ENCODE data around the gene KDM3A. TPM values are rescaled to one million over a fixed set of nuclear protein-coding genes. Genes with fewer than 3 reads are reported as not detected.

KDM3A gene
- total RNA-seq, 1 donor from 2014 or later: 51.2 TPM

DNA sequence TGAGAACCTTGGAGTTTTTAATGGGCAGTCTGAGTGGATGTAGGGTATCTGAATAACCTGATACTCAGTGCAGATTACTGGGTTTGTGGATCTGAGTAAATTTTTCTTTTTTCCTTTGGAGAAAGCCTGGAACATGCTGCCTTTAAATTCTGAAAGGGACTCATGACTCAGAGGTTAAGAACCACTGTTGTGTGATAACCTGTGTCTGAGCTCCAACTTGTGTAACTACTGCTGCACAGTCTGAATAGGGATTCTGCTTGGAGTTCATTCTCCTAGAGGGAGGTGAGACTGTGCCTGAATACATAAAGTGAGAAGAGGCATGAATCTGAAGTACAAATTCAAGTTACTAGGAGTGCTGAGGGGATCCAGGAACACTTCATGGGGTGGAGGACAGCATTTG, 36.2 kb downstream of the KDM3A start:
- H3K36me3 Mint-ChIP-seq (ENCODE audit: low read depth): peaks cover 15% of the 10 kb centered on the region

DNA sequence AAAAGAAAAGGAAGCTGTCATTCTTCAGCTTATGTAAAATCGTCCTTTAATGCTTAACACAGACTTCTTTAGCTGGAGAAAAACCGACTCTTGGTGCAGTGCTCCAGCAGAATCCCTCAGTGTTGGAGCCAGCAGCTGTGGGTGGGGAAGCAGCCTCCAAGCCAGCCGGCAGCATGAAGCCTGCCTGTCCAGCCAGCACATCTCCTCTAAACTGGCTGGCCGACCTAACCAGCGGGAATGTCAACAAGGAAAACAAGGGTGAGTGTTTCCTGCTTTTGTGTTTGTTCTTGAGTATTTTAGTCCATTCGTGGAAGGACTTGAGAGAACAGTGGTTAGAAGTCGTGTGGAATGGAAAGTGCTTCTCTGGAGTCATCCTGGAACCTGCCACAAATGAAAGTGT, 38.9 kb downstream of the KDM3A start:
- no peaks in the 10 kb centered on the region for H3K9me3 Mint-ChIP-seq
- no peaks in the 10 kb centered on the region for H3K4me1 Mint-ChIP-seq
- no peaks in the 10 kb centered on the region for H3K27me3 Mint-ChIP-seq (ENCODE audit: low read depth)
- no peak overlapping the region for H3K4me3 Mint-ChIP-seq
- no peak overlapping the region for H3K27ac Mint-ChIP-seq (ENCODE audit: unreplicated experiment)
- DNase-seq (ENCODE audit: low read depth, low spot score): no peak
- H3K36me3 Mint-ChIP-seq (ENCODE audit: low read depth): peaks cover 17% of the 10 kb centered on the region
- TF ChIP-seq, protein P1, sequence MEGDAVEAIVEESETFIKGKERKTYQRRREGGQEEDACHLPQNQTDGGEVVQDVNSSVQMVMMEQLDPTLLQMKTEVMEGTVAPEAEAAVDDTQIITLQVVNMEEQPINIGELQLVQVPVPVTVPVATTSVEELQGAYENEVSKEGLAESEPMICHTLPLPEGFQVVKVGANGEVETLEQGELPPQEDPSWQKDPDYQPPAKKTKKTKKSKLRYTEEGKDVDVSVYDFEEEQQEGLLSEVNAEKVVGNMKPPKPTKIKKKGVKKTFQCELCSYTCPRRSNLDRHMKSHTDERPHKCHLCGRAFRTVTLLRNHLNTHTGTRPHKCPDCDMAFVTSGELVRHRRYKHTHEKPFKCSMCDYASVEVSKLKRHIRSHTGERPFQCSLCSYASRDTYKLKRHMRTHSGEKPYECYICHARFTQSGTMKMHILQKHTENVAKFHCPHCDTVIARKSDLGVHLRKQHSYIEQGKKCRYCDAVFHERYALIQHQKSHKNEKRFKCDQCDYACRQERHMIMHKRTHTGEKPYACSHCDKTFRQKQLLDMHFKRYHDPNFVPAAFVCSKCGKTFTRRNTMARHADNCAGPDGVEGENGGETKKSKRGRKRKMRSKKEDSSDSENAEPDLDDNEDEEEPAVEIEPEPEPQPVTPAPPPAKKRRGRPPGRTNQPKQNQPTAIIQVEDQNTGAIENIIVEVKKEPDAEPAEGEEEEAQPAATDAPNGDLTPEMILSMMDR (conservative IDR thresholded peaks at IDR 0.05): no peak

More for the DNA sequence above, 36.2 kb downstream of the KDM3A start:
- Mint-ChIP-seq H3K9me3 (no peaks in the 10 kb centered on the region), H3K4me3 (no peak overlapping the region), H3K4me1 (no peaks in the 10 kb centered on the region), H3K27ac (ENCODE audit: unreplicated experiment) (no peak overlapping the region), H3K27me3 (ENCODE audit: low read depth) (no peaks in the 10 kb centered on the region)
- DNase-seq (ENCODE audit: low read depth, low spot score): no peak
- TF ChIP-seq, protein P1 (conservative IDR thresholded peaks at IDR 0.05): no peak

DNA sequence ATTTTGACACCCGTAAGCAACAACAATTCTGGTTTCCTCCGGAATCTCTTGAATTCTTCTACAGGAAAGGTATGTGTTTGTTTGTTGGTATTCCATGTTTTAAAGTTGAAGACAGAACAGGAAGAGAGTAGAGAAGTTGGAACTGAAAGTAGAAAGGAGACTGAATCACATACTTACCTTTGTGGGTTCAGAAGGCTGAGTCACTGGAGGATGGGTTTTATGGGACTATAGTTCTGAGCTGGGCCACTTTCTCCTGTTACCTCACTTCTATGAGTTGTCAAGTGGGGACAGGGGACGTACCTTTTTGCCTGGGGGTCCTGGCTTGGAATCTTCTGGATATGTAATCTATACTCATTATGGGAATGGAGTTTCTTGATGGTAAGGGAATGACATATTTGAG, 40.9 kb downstream of the KDM3A start:
- Mint-ChIP-seq H3K4me1 (no peaks in the 10 kb centered on the region), H3K36me3 (ENCODE audit: low read depth) (peaks cover 27% of the 10 kb centered on the region)
- no peak for DNase-seq (ENCODE audit: low read depth, low spot score)

DNA sequence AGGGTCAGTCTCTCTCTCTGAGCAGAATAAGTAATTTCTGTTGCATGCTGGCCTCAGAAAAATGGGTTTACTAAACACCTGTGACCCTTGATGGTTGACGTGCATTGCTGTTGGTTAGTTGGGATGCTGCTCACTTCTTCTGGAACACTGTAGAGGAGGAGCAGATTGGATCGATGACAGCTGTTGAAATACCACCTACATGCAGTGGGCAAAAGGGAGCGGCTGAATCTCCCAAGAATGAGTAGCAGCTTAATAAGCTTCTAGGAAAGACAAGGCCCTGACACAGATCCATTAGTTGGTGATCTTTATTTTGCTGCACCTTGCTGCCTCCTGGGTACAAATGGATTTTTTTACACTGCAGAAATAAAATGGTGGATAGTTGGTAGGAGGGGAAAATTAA, 43.2 kb downstream of the KDM3A start:
- H3K9me3 Mint-ChIP-seq: no peaks in the 10 kb centered on the region

More for the DNA sequence above, 40.9 kb downstream of the KDM3A start:
- Mint-ChIP-seq H3K27ac (ENCODE audit: unreplicated experiment) (no peak overlapping the region), H3K27me3 (ENCODE audit: low read depth) (no peaks in the 10 kb centered on the region), H3K9me3 (no peaks in the 10 kb centered on the region), H3K4me3 (no peak overlapping the region)
- TF ChIP-seq, protein P1 (conservative IDR thresholded peaks at IDR 0.05): no peak

DNA sequence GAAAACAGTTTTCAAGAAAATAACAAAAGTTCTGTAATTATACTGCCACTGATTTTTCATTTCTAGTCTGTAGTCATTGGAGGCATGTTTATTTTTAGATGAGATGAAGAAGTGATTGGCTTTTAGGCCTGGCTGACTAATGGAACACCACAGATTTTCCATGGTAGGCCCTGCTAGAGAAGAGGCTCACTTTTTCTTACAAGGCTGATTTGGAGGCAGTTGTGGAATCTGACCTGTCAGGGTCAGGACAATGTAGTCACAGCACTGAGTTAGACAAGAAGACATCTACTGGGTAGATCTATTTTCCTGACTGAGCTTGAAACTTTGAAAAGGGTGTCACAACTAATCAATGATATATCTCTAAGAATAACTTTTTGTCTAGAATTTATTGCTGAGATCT, 43.9 kb downstream of the KDM3A start:
- Mint-ChIP-seq H3K27ac (ENCODE audit: unreplicated experiment) (no peak overlapping the region), H3K4me1 (no peaks in the 10 kb centered on the region), H3K9me3 (no peaks in the 10 kb centered on the region), H3K4me3 (no peak overlapping the region), H3K27me3 (ENCODE audit: low read depth) (no peaks in the 10 kb centered on the region), H3K36me3 (ENCODE audit: low read depth) (peaks cover 29% of the 10 kb centered on the region)
- DNase-seq (ENCODE audit: low read depth, low spot score): no peak
- TF ChIP-seq, protein P1 (conservative IDR thresholded peaks at IDR 0.05): no peak

More for the DNA sequence above, 43.2 kb downstream of the KDM3A start:
- Mint-ChIP-seq H3K27ac (ENCODE audit: unreplicated experiment) (no peak overlapping the region), H3K4me1 (no peaks in the 10 kb centered on the region), H3K27me3 (ENCODE audit: low read depth) (no peaks in the 10 kb centered on the region), H3K4me3 (no peak overlapping the region), H3K36me3 (ENCODE audit: low read depth) (peaks cover 26% of the 10 kb centered on the region)
- DNase-seq (ENCODE audit: low read depth, low spot score): no peak
- TF ChIP-seq, protein P1 (conservative IDR thresholded peaks at IDR 0.05): no peak

DNA sequence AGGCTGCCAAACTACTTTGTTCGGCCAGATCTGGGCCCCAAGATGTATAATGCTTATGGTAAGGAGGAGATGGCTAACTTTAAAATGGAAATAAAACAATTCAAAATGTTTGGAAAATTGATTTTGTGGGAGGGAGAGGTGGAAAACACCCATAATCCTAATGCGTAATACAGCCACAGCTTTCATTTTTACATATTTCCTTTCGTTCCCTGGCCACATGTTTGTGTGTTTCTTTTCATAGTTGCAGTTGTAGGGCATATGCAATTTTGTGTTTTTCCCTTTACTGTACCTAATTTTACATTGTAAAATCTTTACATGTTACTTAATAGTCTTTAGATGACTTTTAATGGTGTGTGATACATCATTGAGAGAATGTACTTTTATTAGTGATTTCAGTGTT, 44.6 kb downstream of the KDM3A start:
- no peak for DNase-seq (ENCODE audit: low read depth, low spot score)
- no peak overlapping the region for H3K27ac Mint-ChIP-seq (ENCODE audit: unreplicated experiment)
- TF ChIP-seq, protein P1 (conservative IDR thresholded peaks at IDR 0.05): no peak
- peaks cover 32% of the 10 kb centered on the region for H3K36me3 Mint-ChIP-seq (ENCODE audit: low read depth)
- no peaks in the 10 kb centered on the region for H3K9me3 Mint-ChIP-seq
- H3K27me3 Mint-ChIP-seq (ENCODE audit: low read depth): no peaks in the 10 kb centered on the region
- no peaks in the 10 kb centered on the region for H3K4me1 Mint-ChIP-seq
- no peak overlapping the region for H3K4me3 Mint-ChIP-seq
